NT2/D1 (cell line): Measurements from ENCODE around the gene GUCY2F.
A peak's percentile ranks its signal among the peaks of the same experiment; 100 is the strongest.

Source experiments
- DNase-seq: peaks from one replicate; pipeline ENCODE4 v3.0.0-alpha.2; 2011; ENCODE audit warnings: low read depth, low spot score
- H3K27me3 ChIP-seq: 2 replicates; pipeline ENCODE4 v1.6.0; 2011; ENCODE audit warnings: mild to moderate bottlenecking; ENCODE audit not compliant: insufficient read length, insufficient read depth
- H3K36me3 ChIP-seq: 2 replicates; pipeline ENCODE4 v1.6.1; 2011; ENCODE audit warnings: mild to moderate bottlenecking, low read length, mixed read lengths; ENCODE audit not compliant: insufficient read depth, insufficient read length
- H3K4me1 ChIP-seq: 2 replicates; pipeline ENCODE4 v1.5.1; 2011; ENCODE audit not compliant: insufficient read depth, insufficient read length
- H3K4me3 ChIP-seq: 2 replicates; pipeline ENCODE4 v1.5.1; 2011; ENCODE audit warnings: low read depth; ENCODE audit not compliant: insufficient read length
- H3K9ac ChIP-seq: 2 replicates; pipeline ENCODE4 v1.6.0; 2011; ENCODE audit warnings: low read depth; ENCODE audit not compliant: insufficient read length
- H3K9me3 ChIP-seq: 2 replicates; pipeline ENCODE4 v1.5.1; 2011; ENCODE audit warnings: mild to moderate bottlenecking, low read length; ENCODE audit not compliant: insufficient read depth
- SUZ12 ChIP-seq: IDR thresholded peaks from 2 replicates; pipeline ENCODE4 v1.6.1; 2011; ENCODE audit not compliant: insufficient read length, insufficient read depth; ENCODE audit errors: extremely low read depth
- YY1 ChIP-seq: IDR thresholded peaks from 2 replicates; pipeline ENCODE4 v1.6.1; 2011; ENCODE audit not compliant: insufficient read length, insufficient read depth
- ZNF274 ChIP-seq: IDR thresholded peaks from 2 replicates; pipeline ENCODE4 v1.6.1; 2011; ENCODE audit warnings: mild to moderate bottlenecking, low read depth, low read length

GUCY2F gene

GRCh38 chrX:109393859-109394258 is 88.0 kb downstream of the GUCY2F start:
- no peaks in the 10 kb centered on the region for H3K36me3 ChIP-seq
- TF ChIP-seq SUZ12 (no peak), ZNF274 (no peak), YY1 (no peak)
- no peaks in the 10 kb centered on the region for H3K9me3 ChIP-seq
- no peaks in the 10 kb centered on the region for H3K27me3 ChIP-seq
- H3K4me1 ChIP-seq: no peaks in the 10 kb centered on the region
- H3K4me3 ChIP-seq: no peak overlapping the region
- no peak overlapping the region for H3K9ac ChIP-seq
- DNase-seq: no peak

GRCh38 chrX:109392895-109393294 is 89.0 kb downstream of the GUCY2F start:
- no peak overlapping the region for H3K4me3 ChIP-seq
- no peaks in the 10 kb centered on the region for H3K27me3 ChIP-seq
- H3K9ac ChIP-seq: no peak overlapping the region
- no peaks in the 10 kb centered on the region for H3K9me3 ChIP-seq
- no peak for DNase-seq
- H3K36me3 ChIP-seq: no peaks in the 10 kb centered on the region
- no peaks in the 10 kb centered on the region for H3K4me1 ChIP-seq
- TF ChIP-seq ZNF274: no peak
- no peak for TF ChIP-seq SUZ12
- no peak for TF ChIP-seq YY1

GRCh38 chrX:109390556-109390955 is 91.3 kb downstream of the GUCY2F start:
- no peaks in the 10 kb centered on the region for H3K4me1 ChIP-seq
- TF ChIP-seq SUZ12 (no peak), YY1 (no peak), ZNF274 (no peak)
- H3K27me3 ChIP-seq: no peaks in the 10 kb centered on the region
- H3K9ac ChIP-seq: no peak overlapping the region
- no peak for DNase-seq
- no peaks in the 10 kb centered on the region for H3K36me3 ChIP-seq
- no peaks in the 10 kb centered on the region for H3K9me3 ChIP-seq
- no peak overlapping the region for H3K4me3 ChIP-seq

- no peaks in the 10 kb centered on the region for H3K9me3 ChIP-seq
- TF ChIP-seq ZNF274 (no peak), YY1 (no peak), SUZ12 (no peak)
- no peaks in the 10 kb centered on the region for H3K36me3 ChIP-seq
- DNase-seq: no peak
- no peak overlapping the region for H3K4me3 ChIP-seq
- no peaks in the 10 kb centered on the region for H3K4me1 ChIP-seq
- no peak overlapping the region for H3K9ac ChIP-seq
- no peaks in the 10 kb centered on the region for H3K27me3 ChIP-seq
These were observed 92.0 kb downstream of the GUCY2F start for GRCh38 chrX:109389917-109390316.

GRCh38 chrX:109384699-109385098 is 97.2 kb downstream of the GUCY2F start:
- no peak overlapping the region for H3K4me3 ChIP-seq
- no peaks in the 10 kb centered on the region for H3K9me3 ChIP-seq
- no peak overlapping the region for H3K9ac ChIP-seq
- peak; percentile 43 for DNase-seq
- no peaks in the 10 kb centered on the region for H3K4me1 ChIP-seq
- TF ChIP-seq SUZ12 (no peak), YY1 (no peak), ZNF274 (no peak)
- no peaks in the 10 kb centered on the region for H3K27me3 ChIP-seq
- H3K36me3 ChIP-seq: no peaks in the 10 kb centered on the region

- no peak for DNase-seq
- Histone ChIP-seq H3K4me3 (no peak overlapping the region), H3K4me1 (no peaks in the 10 kb centered on the region), H3K9me3 (peaks cover 9% of the 10 kb centered on the region; the same call in 1 of the 2 replicates), H3K9ac (no peak overlapping the region), H3K36me3 (no peaks in the 10 kb centered on the region), H3K27me3 (no peaks in the 10 kb centered on the region)
- TF ChIP-seq YY1 (no peak), ZNF274 (no peak), SUZ12 (no peak)
These were observed 99.6 kb downstream of the GUCY2F start for GRCh38 chrX:109382332-109382731.

- TF ChIP-seq SUZ12 (no peak), YY1 (no peak), ZNF274 (no peak)
- peaks cover 9% of the 10 kb centered on the region; the same call in 1 of the 2 replicates for H3K9me3 ChIP-seq
- no peaks in the 10 kb centered on the region for H3K27me3 ChIP-seq
- no peak for DNase-seq
- no peak overlapping the region for H3K4me3 ChIP-seq
- no peaks in the 10 kb centered on the region for H3K36me3 ChIP-seq
- H3K4me1 ChIP-seq: no peaks in the 10 kb centered on the region
- no peak overlapping the region for H3K9ac ChIP-seq
These were observed 103.6 kb downstream of the GUCY2F start for GRCh38 chrX:109378281-109378680.
